Tibial artery (tissue), 4 donors: ENCODE data around the gene C19orf12.

Experiments used
- DNase-seq, 2 donors: peaks; one replicate each; pipeline ENCODE4 v3.0.0-alpha.2; 2019
- H3K27ac ChIP-seq, 2 donors: fragments of 200-600 bp; sonication (generic) in 1 of 2; 1 replicate in 1 of 2; 2 replicates in 1 of 2; pipeline ENCODE4 v1.5.1; 2018 to 2019; ENCODE audit warnings: mild to moderate bottlenecking in 1 of 2
- H3K27me3 ChIP-seq, 2 donors: fragments of 200-600 bp; sonication (generic) in 1 of 2; one replicate each; pipeline versions ENCODE4 v1.5.1 to v1.6.0; 2016 to 2019
- H3K36me3 ChIP-seq, 3 donors: fragments of 200-600 bp; sonication (generic) in 2 of 3; one replicate each; pipeline ENCODE4 v1.5.1; 2016 to 2019; ENCODE audit warnings: mild to moderate bottlenecking in 2 of 3
- H3K4me1 ChIP-seq, 4 donors: fragments of 200-600 bp; sonication (generic) in 2 of 4; 1 replicate in 3 of 4; 2 replicates in 1 of 4; pipeline ENCODE4 v1.5.1; 2016 to 2019
- H3K4me3 ChIP-seq, 2 donors: fragments of 200-600 bp; sonication (generic) in 1 of 2; 1 replicate in 1 of 2; 2 replicates in 1 of 2; pipeline ENCODE4 v1.5.1; 2018 to 2019; ENCODE audit warnings: mild to moderate bottlenecking in 2 of 2
- H3K9me3 ChIP-seq, 3 donors: fragments of 200-600 bp; sonication (generic) in 1 of 3; one replicate each; pipeline ENCODE4 v1.5.1; 2016 to 2019
- CTCF ChIP-seq, 2 experiments: fragments of 200-600 bp in 1 of 2; fragments of 450-650 bp in 1 of 2; IDR thresholded peaks; one replicate each; pipeline ENCODE4 v1.5.1; 2017 to 2019; ENCODE audit warnings: antibody characterized with exemption in 2 of 2, mild to moderate bottlenecking in 1 of 2, moderate library complexity in 1 of 2
- intact Hi-C: fragments of 100-400 bp; cut with DNase I; formaldehyde crosslinking; loops from one replicate; pipeline ENCODE4 v1.15.0; 2023; ENCODE audit warnings: low total_unique reads

The C19orf12 gene

GRCh38 chr19:29682236-29682895, 32.7 kb downstream of the C19orf12 start:
- DNase-seq, result no peak
- Histone ChIP-seq H3K9me3 (no peaks in the 10 kb centered on the region), H3K27ac (peak overlapping the region; percentile 57 to 59), H3K4me1 (peaks cover 0 to 76% (median 45%) of the 10 kb centered on the region in 4 donors), H3K4me3 (no peak overlapping the region), H3K27me3 (no peaks in the 10 kb centered on the region), H3K36me3 (peaks cover 0 to 16% (median 10%) of the 10 kb centered on the region in 3 donors)
- no peak for TF ChIP-seq CTCF (IDR thresholded peaks at IDR 0.05)
- intact Hi-C loops, result no loop called here

- Histone ChIP-seq H3K9me3 (no peaks in the 10 kb centered on the region), H3K27ac (peak overlapping the region; percentile 57 to 59), H3K4me1 (peaks cover 0 to 77% (median 48%) of the 10 kb centered on the region in 4 donors), H3K36me3 (peaks cover 0 to 24% (median 16%) of the 10 kb centered on the region in 3 donors), H3K4me3 (no peak overlapping the region), H3K27me3 (no peaks in the 10 kb centered on the region)
- DNase-seq, result peak in 1 of 2 donors; percentile 79
- TF ChIP-seq CTCF (IDR thresholded peaks at IDR 0.05), result no peak
- intact Hi-C loops, result no loop called here
Measured at GRCh38 chr19:29681422-29682235, 33.4 kb downstream of the C19orf12 start.

GRCh38 chr19:29680937-29681336, 34.1 kb downstream of the C19orf12 start:
- no peak for DNase-seq
- H3K27ac ChIP-seq, result peak overlapping the region; percentile 57 to 59

DNA sequence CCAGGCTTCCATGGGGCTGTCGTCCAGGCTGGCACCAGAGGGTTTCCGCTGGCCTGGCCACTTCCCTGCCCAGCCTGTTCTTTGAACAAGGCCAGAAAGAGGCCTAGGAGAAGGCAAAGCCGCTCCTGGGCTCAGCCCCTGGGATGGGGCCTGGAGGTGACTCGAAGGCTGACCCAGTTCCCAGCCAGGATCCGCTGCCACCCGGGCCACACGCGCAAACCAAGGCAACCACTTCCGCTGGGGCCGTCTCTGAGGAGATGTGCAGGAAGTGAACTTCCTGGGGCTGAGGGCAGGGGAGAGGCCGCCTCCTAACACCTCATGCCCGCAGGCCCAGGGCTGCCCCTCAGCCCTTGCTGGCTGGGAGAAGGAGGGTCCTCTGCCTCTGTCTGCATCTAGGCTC, 34.6 kb downstream of the C19orf12 start:
- Histone ChIP-seq H3K27ac (peak overlapping the region; percentile 57 to 59), H3K4me1 (peaks cover 0 to 79% (median 44%) of the 10 kb centered on the region in 4 donors), H3K27me3 (no peaks in the 10 kb centered on the region), H3K4me3 (no peak overlapping the region), H3K36me3 (peaks cover 4 to 35% (median 28%) of the 10 kb centered on the region in 3 donors), H3K9me3 (no peaks in the 10 kb centered on the region)
- intact Hi-C loops, result no loop called here
- no peak for DNase-seq
- TF ChIP-seq CTCF (IDR thresholded peaks at IDR 0.05), result no peak

More at GRCh38 chr19:29680937-29681336, 34.1 kb downstream of the C19orf12 start:
- H3K9me3 ChIP-seq, result no peaks in the 10 kb centered on the region
- no peak overlapping the region for H3K4me3 ChIP-seq
- no peaks in the 10 kb centered on the region for H3K27me3 ChIP-seq
- intact Hi-C loops, result no loop called here
- peaks cover 0 to 79% (median 48%) of the 10 kb centered on the region in 4 donors for H3K4me1 ChIP-seq
- H3K36me3 ChIP-seq, result peaks cover 0 to 31% (median 23%) of the 10 kb centered on the region in 3 donors
- TF ChIP-seq CTCF (IDR thresholded peaks at IDR 0.05), result no peak

DNA sequence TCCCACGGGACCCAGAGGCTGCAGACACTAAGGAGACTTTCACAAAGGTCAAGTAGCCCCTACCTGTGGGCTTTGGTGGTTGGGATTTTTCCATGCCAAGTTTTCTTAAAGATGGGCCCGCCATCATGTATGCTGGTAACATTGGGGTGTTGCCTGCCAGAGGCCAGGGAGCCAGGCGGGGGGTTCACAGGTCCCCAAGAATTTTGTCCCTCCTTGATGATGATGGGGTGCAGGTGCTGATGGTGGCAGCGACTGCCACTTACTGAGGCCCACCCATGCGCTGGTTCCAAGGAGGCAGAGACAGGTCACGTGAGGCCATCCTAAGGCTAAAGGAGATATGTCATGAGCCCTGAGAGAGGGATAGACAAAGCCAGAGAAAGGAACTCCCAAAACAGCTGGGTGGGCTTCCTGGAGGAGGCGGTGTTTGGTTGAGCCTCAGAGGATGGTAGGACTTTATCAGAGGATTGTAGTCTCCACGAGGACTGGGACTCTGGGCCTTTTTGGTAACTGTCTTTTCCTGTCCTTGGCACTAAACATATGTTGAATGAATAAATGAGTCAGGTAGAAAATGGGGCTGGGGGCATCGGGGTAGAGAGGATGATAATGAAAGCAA, 35.4 kb downstream of the C19orf12 start:
- intact Hi-C loops, result no loop called here
- Histone ChIP-seq H3K36me3 (peaks cover 12 to 43% (median 36%) of the 10 kb centered on the region in 3 donors), H3K27ac (peak overlapping the region; percentile 57 to 59), H3K27me3 (no peaks in the 10 kb centered on the region), H3K9me3 (no peaks in the 10 kb centered on the region), H3K4me1 (peaks cover 0 to 72% (median 38%) of the 10 kb centered on the region in 4 donors), H3K4me3 (no peak overlapping the region)
- no peak for DNase-seq
- no peak for TF ChIP-seq CTCF (IDR thresholded peaks at IDR 0.05)
